UCSD-AML1 (cell line): ENCODE measurements around the gene TRAPPC12.
A peak's percentile ranks its signal among the peaks of the same experiment; 100 is the strongest.

ENCODE experiments used
- DNase-seq: peaks from one replicate; lab custom pipeline; 2025; ENCODE audit not compliant: unreplicated experiment; lab: John Stamatoyannopoulos, UW

The TRAPPC12 gene

GRCh38 chr2:3405876-3406275, 26.4 kb downstream of the TRAPPC12 start:
- no peak for DNase-seq

- DNase-seq, result no peak
These were observed 27.0 kb downstream of the TRAPPC12 start for GRCh38 chr2:3406501-3406900.

GRCh38 chr2:3408781-3409180, 29.3 kb downstream of the TRAPPC12 start:
- no peak for DNase-seq

- no peak for DNase-seq
These were observed 30.2 kb downstream of the TRAPPC12 start for GRCh38 chr2:3409627-3410170.

GRCh38 chr2:3411103-3411502, 31.6 kb downstream of the TRAPPC12 start:
- no peak for DNase-seq

- no peak for DNase-seq
These were observed 34.2 kb downstream of the TRAPPC12 start for GRCh38 chr2:3413697-3414096.

GRCh38 chr2:3414133-3414860, 34.8 kb downstream of the TRAPPC12 start:
- DNase-seq, result no peak

- DNase-seq, result no peak
These were observed 39.4 kb downstream of the TRAPPC12 start for GRCh38 chr2:3418766-3419404.

GRCh38 chr2:3420076-3420768, 40.7 kb downstream of the TRAPPC12 start:
- DNase-seq, result no peak

GRCh38 chr2:3420769-3421397, 41.4 kb downstream of the TRAPPC12 start:
- DNase-seq, result no peak

- no peak for DNase-seq
These were observed 42.1 kb downstream of the TRAPPC12 start for GRCh38 chr2:3421580-3421979.

- DNase-seq, result no peak
These were observed 42.8 kb downstream of the TRAPPC12 start for GRCh38 chr2:3422161-3422779.

- DNase-seq, result peak; percentile 61
These were observed 44.1 kb downstream of the TRAPPC12 start for GRCh38 chr2:3423492-3424170.

GRCh38 chr2:3424171-3424795, 44.8 kb downstream of the TRAPPC12 start:
- DNase-seq, result no peak

- no peak for DNase-seq
These were observed 47.1 kb downstream of the TRAPPC12 start for GRCh38 chr2:3426615-3427014.

GRCh38 chr2:3427272-3427671, 47.8 kb downstream of the TRAPPC12 start:
- DNase-seq, result no peak

- DNase-seq, result no peak
These were observed 49.1 kb downstream of the TRAPPC12 start for GRCh38 chr2:3428577-3428976.

GRCh38 chr2:3429066-3429610, 49.6 kb downstream of the TRAPPC12 start:
- DNase-seq, result no peak

GRCh38 chr2:3430172-3430571, 50.7 kb downstream of the TRAPPC12 start:
- DNase-seq, result no peak
